Panc1 (cell line): Measurements from ENCODE around the gene KCNE4. TPM values are rescaled to one million over a fixed set of nuclear protein-coding genes. Genes with fewer than 3 reads are reported as not detected.

Source experiments
- ATAC-seq: fragments of 200-7000 bp; cut with Tn5 transposase; 2 replicates; pipeline ENCODE4 v1.9.1; 2020; ENCODE audit warnings: mild to moderate bottlenecking, moderate library complexity
- BruUV-seq: library from RNA; stranded (reverse); fragments of 400-500 nt; replicated peaks from 2 replicates; lab custom pipeline; 2021; lab: Mats Ljungman, UMichigan
- CTCF ChIA-PET: fragments of 300-600 bp; sonication (Branson Sonifier 250); formaldehyde crosslinking; loops from one replicate; lab custom pipeline; 2022; ENCODE audit warnings: antibody characterized with exemption; lab: Charles Lee
- POLR2A ChIA-PET: fragments of 300-600 bp; sonication (Branson Sonifier 250); formaldehyde crosslinking; loops from one replicate; lab custom pipeline; 2022; ENCODE audit warnings: antibody characterized with exemption; lab: Charles Lee
- DNase-seq: peaks from one replicate; pipeline ENCODE4 v3.0.0-alpha.2; 2010; ENCODE audit warnings: low read depth, low spot score
- H3K27ac ChIP-seq: 2 replicates; pipeline ENCODE4 v1.5.1; 2011; ENCODE audit warnings: mild to moderate bottlenecking, low read length, inconsistent platforms
- H3K27me3 ChIP-seq: fragments of 200-500 bp; sonication (Bioruptor generic); 2 replicates; pipeline ENCODE4 v1.6.0; 2014; ENCODE audit warnings: low read length, inconsistent platforms; ENCODE audit not compliant: control insufficient read depth, insufficient read depth
- H3K36me3 ChIP-seq: fragments of 200-500 bp; sonication (Bioruptor generic); 2 replicates; pipeline ENCODE4 v1.5.1; 2014; ENCODE audit warnings: inconsistent platforms, mild to moderate bottlenecking, low read length, moderate library complexity; ENCODE audit not compliant: control insufficient read depth, insufficient read depth
- H3K4me1 ChIP-seq: 2 replicates; pipeline ENCODE4 v1.5.1; 2011; ENCODE audit warnings: inconsistent platforms, mild to moderate bottlenecking, low read length, moderate library complexity; ENCODE audit not compliant: control insufficient read depth, insufficient read depth
- H3K4me3 ChIP-seq, 2 experiments: 2 replicates each; pipeline ENCODE4 v1.5.1; 2011 to 2012; ENCODE audit warnings: low read depth in 2 of 2, low read length in 2 of 2, mild to moderate bottlenecking in 2 of 2, inconsistent platforms in 1 of 2, moderate library complexity in 1 of 2
- H3K9me3 ChIP-seq: fragments of 200-500 bp; sonication (Bioruptor generic); 2 replicates; pipeline ENCODE4 v1.5.1; 2014; ENCODE audit warnings: low read depth, mild to moderate bottlenecking, inconsistent platforms, low read length, moderate library complexity; ENCODE audit not compliant: control insufficient read depth, insufficient read depth
- CTCF ChIP-seq: fragments of 450-650 bp; IDR thresholded peaks from 2 replicates; pipeline ENCODE4 v1.5.1; 2017; ENCODE audit warnings: mild to moderate bottlenecking
- POLR2AphosphoS5 ChIP-seq: IDR thresholded peaks from 2 replicates; pipeline ENCODE4 v1.6.1; 2012; ENCODE audit warnings: mild to moderate bottlenecking, low read depth, low read length, moderate library complexity
- REST ChIP-seq, 2 experiments: IDR thresholded peaks; 2 replicates each; pipeline ENCODE4 v1.6.1; 2011 to 2012; ENCODE audit warnings: low read depth in 2 of 2, control low read depth in 1 of 2, low read length in 1 of 2, mild to moderate bottlenecking in 1 of 2, moderate library complexity in 1 of 2; ENCODE audit not compliant: insufficient read depth in 1 of 2
- SIN3A ChIP-seq: IDR thresholded peaks from 2 replicates; pipeline ENCODE4 v1.6.1; 2012; ENCODE audit warnings: low read depth, mild to moderate bottlenecking, low read length, moderate library complexity, borderline replicate concordance; ENCODE audit not compliant: insufficient read depth
- TCF7L2 ChIP-seq: IDR thresholded peaks from 2 replicates; pipeline ENCODE4 v1.6.1; 2011; ENCODE audit warnings: mild to moderate bottlenecking, low read depth, low read length, inconsistent platforms
- in situ Hi-C: cut with HindIII; loops from 2 replicates; pipeline ENCODE4 v1.10.0; 2016; ENCODE audit warnings: low sequenced_read_pairs, low pct_unique_long_range_greater_than_20kb
- intact Hi-C: fragments of 100-400 bp; cut with micrococcal nuclease; formaldehyde crosslinking; loops from one replicate; pipeline ENCODE4 v1.10.0; 2022; ENCODE audit not compliant: unreplicated experiment
- total RNA-seq: library from RNA; stranded (reverse); gene quantifications from one replicate; pipeline ENCODE4 v1.2.1, GENCODE V29; 2021; ENCODE audit not compliant: unreplicated experiment

The KCNE4 gene
- total RNA-seq, 1 experiment from 2014 or later, result 0.21 TPM

GRCh38 chr2:223027442-223027841 lies 24.5 kb upstream of the KCNE4 start:
- ChIA-PET CTCF (no interaction called here), POLR2A (no interaction called here)
- intact Hi-C loops, result no loop called here
- DNase-seq (no peak), ATAC-seq (no peak)
- TF ChIP-seq CTCF, result no peak
- no peak for TF ChIP-seq SIN3A
- no peak for TF ChIP-seq POLR2AphosphoS5
- TF ChIP-seq REST (IDR thresholded peaks at IDR 0.05; ENCODE audit: insufficient read depth in 1 of 2, low read depth in 2 of 2, low read length in 1 of 2), result no peak
- no peak for TF ChIP-seq TCF7L2
- Histone ChIP-seq H3K27me3 (no peaks in the 10 kb centered on the region), H3K9me3 (no peaks in the 10 kb centered on the region), H3K27ac (no peak overlapping the region), H3K4me3 (no peak overlapping the region), H3K4me1 (peaks cover 6% of the 10 kb centered on the region; the same call in 1 of the 2 replicates), H3K36me3 (no peaks in the 10 kb centered on the region)
- in situ Hi-C loops, result no loop called here
- no TSS peak for BruUV-seq

- no peaks in the 10 kb centered on the region for H3K27me3 ChIP-seq
- ATAC-seq (no peak), DNase-seq (no peak)
- ChIA-PET CTCF (interaction anchor here (0.6 kb wide), 1 partner anchor 53 kb away, joined by 3 read pairs; no protein-coding TSS in a partner anchor), POLR2A (no interaction called here)
- no peak overlapping the region for H3K4me3 ChIP-seq
- H3K36me3 ChIP-seq, result no peaks in the 10 kb centered on the region
- BruUV-seq, result no TSS peak
- H3K9me3 ChIP-seq, result no peaks in the 10 kb centered on the region
- intact Hi-C loops, result no loop called here
- H3K27ac ChIP-seq, result no peak overlapping the region
- in situ Hi-C loops, result no loop called here
- no peak for TF ChIP-seq POLR2AphosphoS5
- no peak for TF ChIP-seq REST (IDR thresholded peaks at IDR 0.05; ENCODE audit: insufficient read depth in 1 of 2, low read depth in 2 of 2, low read length in 1 of 2)
- no peak for TF ChIP-seq SIN3A
- no peak for TF ChIP-seq TCF7L2
- TF ChIP-seq CTCF, result no peak
- peaks cover 6% of the 10 kb centered on the region; the same call in 1 of the 2 replicates for H3K4me1 ChIP-seq
These were observed 22.7 kb upstream of the KCNE4 start for GRCh38 chr2:223029287-223029686.
